D341Med (cell line): ENCODE results near the gene OR10A6.

Experiments used
- DNase-seq: peaks from one replicate; pipeline ENCODE4 v3.0.0; 2012; ENCODE audit warnings: low spot score

OR10A6 gene

GRCh38 chr11:7910286-7910788 is 20.7 kb downstream of the OR10A6 start:
- DNase-seq = no peak

DNA sequence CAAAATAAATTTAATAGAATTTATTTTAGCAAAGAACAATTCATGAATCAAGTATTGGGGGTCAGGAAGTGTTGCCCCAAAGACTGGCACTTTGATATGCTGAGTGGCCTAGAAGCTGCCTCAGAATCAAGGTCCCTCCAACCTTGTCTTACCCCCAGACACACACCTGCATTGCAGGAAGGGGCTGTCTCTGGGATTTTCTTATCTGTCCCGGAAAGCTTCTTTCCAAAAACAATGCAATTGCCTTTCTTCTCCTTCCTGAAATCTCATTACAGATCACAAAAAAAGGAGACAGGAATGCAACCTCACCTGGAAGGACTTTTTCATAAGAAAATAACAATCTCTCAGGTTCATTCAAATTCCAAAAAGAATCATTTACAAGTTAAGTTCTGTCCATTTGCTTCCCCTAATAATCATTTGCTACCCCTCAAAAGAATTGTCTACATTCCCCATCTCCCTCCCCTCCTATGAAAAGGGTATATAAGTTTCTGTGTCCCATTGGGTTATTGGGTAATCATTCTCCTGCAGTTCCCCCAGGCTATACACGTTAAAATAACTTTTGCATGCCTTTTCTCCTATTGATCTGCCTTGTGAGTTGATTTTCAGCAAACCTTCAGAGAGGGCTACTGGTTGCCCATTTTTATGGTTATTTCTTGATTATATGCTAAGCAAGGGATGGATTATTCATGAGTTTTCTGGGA is 21.3 kb downstream of the OR10A6 start:
- DNase-seq = no peak

GRCh38 chr11:7907121-7907520 is 23.9 kb downstream of the OR10A6 start:
- DNase-seq = no peak

DNA sequence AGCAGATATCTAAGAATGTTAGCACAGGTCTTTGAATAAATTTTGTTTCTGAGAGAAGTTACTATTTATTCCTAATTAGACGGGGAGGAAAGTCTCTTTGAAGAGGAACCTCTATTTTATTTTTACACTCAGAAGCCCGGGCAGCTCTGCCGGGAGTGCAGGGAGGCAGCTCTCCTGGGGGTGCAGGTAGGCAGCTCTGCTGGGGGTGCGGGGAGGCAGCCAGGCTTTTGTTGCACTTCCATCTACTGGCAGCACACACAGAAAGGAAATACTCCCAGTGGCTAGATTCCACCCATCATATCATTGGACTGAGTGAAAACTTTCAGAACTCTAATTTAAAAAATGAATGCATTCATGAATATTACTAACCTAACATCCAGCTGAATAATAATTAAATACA is 24.6 kb downstream of the OR10A6 start:
- DNase-seq = no peak

DNA sequence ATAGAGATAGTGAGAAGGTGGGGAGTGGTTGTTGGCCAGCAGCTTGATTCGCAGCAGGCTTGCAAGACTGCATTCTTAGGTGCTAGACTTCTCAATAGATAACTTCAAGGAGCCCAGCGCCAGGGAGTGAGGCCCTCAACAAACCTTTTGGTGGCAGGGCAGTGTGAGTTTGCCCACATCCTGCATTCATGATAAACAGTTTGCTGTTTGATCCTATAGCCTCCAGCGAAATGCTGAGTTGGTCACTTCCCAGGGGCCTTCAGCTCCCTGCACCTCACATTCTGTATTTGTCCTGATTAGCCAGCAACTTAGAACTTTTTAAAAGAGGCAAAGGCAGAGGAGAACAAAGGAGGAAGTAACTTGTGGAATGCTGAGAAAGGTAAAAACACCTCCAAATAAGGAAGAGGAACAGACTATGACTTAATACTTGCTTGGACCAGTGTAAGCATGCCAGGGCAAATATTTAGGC is 25.1 kb downstream of the OR10A6 start:
- DNase-seq = no peak

DNA sequence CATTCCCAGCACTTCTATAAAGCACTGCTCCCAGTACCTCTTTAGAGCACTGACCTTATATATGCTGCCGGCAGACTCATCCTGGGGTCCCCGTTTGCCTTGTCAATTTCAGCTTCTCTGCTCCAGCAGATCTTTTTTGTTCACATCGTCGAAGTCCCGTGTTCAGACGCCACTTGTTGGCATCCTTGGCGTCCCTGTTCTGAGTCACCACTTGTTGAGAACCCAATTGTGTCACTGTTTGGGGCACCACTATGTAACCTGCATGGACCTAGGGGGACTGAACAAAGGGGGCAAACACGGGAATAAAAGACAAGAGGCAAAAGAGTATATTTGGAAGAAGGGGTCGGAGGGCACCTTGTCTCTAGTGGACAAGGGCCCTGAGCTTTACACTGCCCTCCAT is 25.5 kb downstream of the OR10A6 start:
- no peak for DNase-seq

- no peak for DNase-seq
Observed at GRCh38 chr11:7904917-7905316, 26.2 kb downstream of the OR10A6 start.

DNA sequence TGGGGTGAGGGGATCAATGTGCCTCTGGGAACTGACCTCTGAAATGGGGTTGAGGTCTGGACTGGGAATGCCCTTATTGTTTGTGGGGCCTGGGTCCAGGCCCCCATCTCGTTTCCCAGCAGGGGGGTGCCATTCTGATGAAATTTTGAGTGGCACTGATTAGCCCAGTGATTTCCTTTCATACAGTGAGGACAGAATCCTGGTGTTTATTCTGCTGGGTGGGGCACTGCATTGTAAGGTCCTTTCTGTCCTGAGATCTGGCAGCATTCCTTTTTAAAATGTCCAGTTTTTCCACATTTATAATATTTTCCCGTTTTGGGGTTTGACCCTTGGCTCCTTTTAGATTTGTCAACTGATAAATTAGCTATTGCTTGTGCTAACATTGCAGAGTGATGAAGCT is 27.1 kb downstream of the OR10A6 start:
- no peak for DNase-seq

- DNase-seq = no peak
Observed at GRCh38 chr11:7901319-7901854, 29.7 kb downstream of the OR10A6 start.

DNA sequence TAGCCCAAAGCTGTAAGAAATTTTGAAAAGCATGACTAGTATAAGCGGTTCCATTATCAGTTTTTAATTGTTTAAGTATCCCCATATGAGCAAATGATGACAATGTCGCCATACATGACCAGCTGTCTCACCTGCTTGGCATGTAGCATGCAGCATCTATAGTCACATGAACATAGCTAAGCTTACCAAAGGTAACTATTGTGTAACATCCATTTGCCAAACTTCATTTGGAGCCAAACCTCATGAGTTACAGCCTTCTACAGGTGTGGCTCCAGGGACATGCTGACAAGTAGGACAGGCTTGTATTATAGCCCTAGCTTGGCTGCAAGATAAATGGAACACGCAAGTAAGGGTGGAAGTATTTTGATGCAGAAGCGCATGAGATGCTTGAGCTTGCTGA is 30.4 kb downstream of the OR10A6 start:
- DNase-seq = no peak

- DNase-seq = no peak
Observed at GRCh38 chr11:7899418-7899817, 31.6 kb downstream of the OR10A6 start.

DNA sequence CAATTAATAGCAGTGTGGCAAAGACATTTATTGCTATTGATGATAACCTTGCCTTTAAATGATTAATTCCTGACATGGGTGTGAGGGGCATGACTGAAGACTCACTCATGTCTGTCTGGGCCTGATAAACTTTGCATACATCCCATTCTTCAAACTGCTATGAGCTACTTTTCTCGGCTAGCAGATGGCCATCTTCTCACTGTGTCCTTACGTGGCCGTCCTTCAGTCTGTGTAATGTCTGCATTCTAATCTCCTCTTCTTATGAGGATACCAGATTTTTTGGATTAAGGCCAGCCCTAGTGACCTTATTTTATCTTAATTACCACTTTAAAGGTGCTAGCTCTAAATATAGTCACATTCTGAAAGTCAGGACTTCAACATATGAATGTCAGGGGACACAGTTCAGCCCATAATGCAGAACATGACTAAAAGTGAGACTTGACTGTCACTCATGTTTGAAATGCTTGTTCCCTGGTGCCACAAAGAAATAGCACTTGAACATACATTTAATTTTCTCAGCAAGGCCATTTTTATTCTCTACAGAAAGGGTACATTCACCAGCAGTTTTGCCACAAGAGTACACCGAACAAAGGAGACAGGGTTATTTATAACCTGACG is 32.3 kb downstream of the OR10A6 start:
- no peak for DNase-seq

DNA sequence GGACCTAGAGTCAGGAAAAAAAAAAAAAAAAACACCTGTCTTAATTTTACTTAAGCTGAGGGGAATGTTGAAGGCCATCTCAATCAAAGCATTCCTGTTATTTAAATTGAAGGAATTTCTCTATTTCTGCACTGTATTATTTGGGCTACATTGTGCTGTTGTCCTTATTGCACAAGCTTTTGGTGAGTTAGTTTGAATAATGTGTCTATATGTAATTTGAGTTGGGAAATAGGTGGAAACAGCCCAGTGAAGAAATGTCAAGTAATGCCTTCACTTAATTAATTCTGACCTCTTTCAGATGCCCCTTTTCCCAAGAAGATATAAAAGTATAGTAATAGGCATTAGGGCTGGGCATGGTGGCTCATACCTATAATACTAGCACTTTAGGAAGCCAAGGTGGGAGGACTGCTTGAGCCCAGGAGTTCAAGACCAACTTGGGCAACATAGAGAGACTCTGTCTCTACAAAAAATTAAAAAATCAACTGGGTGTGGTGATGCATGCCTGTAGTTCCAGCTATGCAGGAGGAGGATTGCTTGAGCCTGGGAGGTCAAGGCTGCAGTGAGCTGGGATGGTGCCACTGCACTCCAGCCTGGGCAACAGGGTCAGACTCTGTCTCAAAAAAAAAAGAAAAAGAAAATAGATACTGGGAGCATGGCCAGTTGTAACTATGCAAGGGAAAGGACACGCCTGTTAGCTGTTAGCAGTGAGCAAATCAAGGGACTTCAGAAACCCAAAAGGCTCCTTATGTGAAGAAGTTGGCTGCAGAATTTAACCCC is 34.9 kb downstream of the OR10A6 start:
- no peak for DNase-seq

DNA sequence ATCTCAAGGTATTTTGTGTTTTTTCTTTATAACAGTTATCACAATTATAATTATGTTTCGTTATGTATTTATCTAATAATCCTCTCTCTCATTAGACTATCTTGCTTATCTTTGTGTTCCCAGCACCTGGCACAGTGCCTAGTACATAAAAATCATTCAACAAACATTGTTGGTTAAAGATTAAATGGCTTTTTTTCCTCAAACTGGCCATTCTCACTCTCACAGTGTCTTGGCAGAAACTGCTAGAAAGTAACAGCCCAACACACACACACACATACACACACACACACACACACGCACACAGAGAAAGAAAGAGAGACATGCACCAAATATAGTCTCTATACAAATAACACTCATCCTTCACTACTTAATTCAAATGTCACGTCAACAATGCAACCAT is 36.8 kb downstream of the OR10A6 start:
- DNase-seq = no peak

GRCh38 chr11:7893796-7894195 is 37.3 kb downstream of the OR10A6 start:
- DNase-seq = no peak

DNA sequence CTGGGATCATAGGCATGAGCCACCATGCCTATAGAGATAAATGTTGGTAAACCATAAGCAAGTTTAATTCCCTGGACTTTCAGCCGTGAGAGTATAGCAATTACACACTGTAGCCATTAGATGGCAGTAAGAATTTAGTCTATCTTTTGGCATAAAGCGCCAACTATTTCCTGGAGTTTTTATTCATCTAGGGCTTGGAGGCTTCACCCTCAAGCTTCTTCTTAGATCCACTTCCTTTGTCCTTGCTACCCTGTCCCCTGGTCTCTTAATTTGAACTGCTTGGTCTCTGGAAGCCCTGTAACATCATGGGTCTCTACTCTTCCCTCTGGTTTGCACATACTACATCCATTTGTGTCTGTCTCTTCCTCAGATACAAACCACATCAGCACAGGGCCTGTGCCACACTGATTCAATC is 38.2 kb downstream of the OR10A6 start:
- DNase-seq = peak; percentile 55

- DNase-seq = no peak
Observed at GRCh38 chr11:7892059-7892699, 38.9 kb downstream of the OR10A6 start.

DNA sequence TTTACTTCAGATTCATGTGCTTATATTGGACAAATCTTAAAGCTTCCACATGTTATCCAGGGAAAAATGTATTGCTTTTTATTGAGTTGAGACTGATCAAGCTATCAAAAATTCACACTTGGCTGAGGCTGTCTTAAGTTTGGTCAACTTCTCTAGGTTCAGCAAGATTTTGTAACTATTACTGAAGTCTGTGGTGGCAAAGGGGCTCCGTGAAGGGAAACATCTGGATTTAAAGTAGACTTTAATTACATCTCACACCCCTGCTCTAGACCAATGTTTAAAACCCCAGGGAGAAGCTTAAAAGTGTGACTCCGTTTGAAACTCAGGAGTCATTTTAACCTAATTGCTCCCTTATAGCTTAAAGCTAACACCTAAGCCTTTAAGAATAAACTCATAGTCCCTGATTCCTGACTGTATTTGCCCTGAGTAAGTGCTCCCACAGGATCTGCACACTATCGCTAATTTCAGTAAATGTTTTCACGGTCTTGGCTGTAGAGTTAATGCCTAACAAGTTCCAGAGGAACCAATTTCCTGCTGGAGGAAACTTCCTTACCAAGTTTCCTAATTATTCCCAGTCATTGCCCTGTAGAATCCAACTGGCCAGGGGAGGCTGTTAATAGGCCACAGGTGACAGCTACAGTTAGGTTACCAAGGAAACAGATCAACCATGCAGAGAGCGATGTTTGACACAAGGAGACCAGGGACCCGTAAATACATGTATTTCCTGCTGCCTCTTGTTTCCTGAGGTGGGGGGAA is 40.5 kb downstream of the OR10A6 start:
- no peak for DNase-seq

GRCh38 chr11:7889985-7890384 is 41.1 kb downstream of the OR10A6 start:
- no peak for DNase-seq

DNA sequence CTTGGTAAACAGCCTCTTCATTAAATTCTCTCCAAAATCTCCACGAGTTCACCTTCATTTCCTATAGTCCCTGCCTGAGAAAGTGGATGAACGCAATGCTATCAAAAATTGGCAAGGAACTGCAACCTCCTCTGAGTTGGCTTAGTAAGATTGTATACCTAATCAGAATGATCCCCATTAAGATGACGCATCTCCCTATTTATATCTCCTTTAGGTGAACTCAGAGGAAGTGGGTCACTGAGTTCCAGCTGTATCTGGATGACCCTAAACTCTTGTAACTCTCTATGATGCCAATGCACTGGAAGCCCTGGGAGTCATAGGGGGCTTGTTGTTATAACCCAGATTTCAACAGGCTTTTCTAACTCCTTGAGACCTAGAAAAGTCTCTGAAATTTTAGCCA is 48.2 kb downstream of the OR10A6 start:
- DNase-seq = no peak
